Cardiac muscle cell (in vitro differentiated cells and primary cell): ENCODE measurements around the gene PRDM5. TPM values are rescaled to one million over a fixed set of nuclear protein-coding genes. Genes with fewer than 3 reads are reported as not detected.

ENCODE experiments used
- DNase-seq, 2 donors: peaks; one replicate each; pipeline versions ENCODE4 v3.0.0 to v3.0.0-alpha.2; 2010 to 2017; ENCODE audit warnings: low read depth in 1 of 2, low spot score in 1 of 2
- H3K27ac ChIP-seq: fragments of 200-600 bp; sonication (generic); 2 replicates; pipeline ENCODE4 v1.5.1; 2016
- H3K27me3 ChIP-seq: fragments of 200-600 bp; sonication (generic); 2 replicates; pipeline ENCODE4 v1.6.0; 2016; ENCODE audit warnings: control low read depth
- H3K36me3 ChIP-seq: fragments of 200-600 bp; sonication (generic); 2 replicates; pipeline ENCODE4 v1.5.1; 2016; ENCODE audit warnings: control low read depth
- H3K4me1 ChIP-seq: fragments of 200-600 bp; sonication (generic); 2 replicates; pipeline ENCODE4 v1.8.1; 2017; ENCODE audit warnings: low read depth, mild to moderate bottlenecking, mixed run types
- H3K4me3 ChIP-seq: fragments of 200-600 bp; sonication (generic); 2 replicates; pipeline ENCODE4 v1.5.1; 2016; ENCODE audit warnings: mild to moderate bottlenecking
- H3K9me3 ChIP-seq: fragments of 200-600 bp; sonication (generic); 2 replicates; pipeline ENCODE4 v1.5.1; 2017; ENCODE audit warnings: low read depth, mild to moderate bottlenecking, control low read depth
- polyA plus RNA-seq: library from polyadenylated mRNA; unstranded; fragments of >200 nt; fragmentation: Nextera tagmentation; extraction: Ambion mirVana; gene quantifications from 2 replicates; pipeline ENCODE4 v1.2.1, GENCODE V29; 2016
- total RNA-seq: library from RNA; depleted of rRNA; stranded (reverse); fragments of >200 nt; gene quantifications from 2 replicates; pipeline ENCODE4 v1.2.3, GENCODE V29; 2016
- TF ChIP-seq, protein P1 (sequence below): IDR thresholded peaks from 2 replicates; pipeline ENCODE4 v1.5.1; 2012; ENCODE audit warnings: low read depth, mild to moderate bottlenecking, low read length

PRDM5 gene
- total and polyA plus RNA-seq, 2 experiments from 2014 or later, result 8.7 to 19.3 TPM

DNA sequence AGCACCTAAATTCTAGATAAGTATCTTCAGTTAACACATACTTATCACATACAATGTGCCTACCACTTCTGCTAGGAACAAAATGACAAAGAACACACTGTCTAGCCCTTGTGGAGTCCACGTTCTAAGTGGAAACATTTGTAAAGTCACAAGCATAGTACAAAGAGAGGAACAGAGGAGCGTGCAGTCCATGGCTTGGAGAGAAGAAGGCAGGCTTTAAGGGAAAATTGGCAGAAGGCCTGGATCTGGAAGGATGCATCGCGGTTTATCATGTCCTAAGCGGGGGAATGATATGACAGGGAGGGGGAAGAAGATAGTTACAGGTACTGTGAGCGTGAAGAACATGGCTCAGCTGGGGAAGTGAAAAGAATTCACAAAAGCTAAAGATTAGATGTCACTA, 218.0 kb downstream of the PRDM5 start:
- Histone ChIP-seq H3K27ac (no peak overlapping the region), H3K4me1 (no peaks in the 10 kb centered on the region), H3K36me3 (no peaks in the 10 kb centered on the region), H3K27me3 (no peaks in the 10 kb centered on the region), H3K4me3 (no peak overlapping the region), H3K9me3 (no peaks in the 10 kb centered on the region)
- DNase-seq, result peak in 1 of 2 donors; percentile 25
- TF ChIP-seq, protein P1, sequence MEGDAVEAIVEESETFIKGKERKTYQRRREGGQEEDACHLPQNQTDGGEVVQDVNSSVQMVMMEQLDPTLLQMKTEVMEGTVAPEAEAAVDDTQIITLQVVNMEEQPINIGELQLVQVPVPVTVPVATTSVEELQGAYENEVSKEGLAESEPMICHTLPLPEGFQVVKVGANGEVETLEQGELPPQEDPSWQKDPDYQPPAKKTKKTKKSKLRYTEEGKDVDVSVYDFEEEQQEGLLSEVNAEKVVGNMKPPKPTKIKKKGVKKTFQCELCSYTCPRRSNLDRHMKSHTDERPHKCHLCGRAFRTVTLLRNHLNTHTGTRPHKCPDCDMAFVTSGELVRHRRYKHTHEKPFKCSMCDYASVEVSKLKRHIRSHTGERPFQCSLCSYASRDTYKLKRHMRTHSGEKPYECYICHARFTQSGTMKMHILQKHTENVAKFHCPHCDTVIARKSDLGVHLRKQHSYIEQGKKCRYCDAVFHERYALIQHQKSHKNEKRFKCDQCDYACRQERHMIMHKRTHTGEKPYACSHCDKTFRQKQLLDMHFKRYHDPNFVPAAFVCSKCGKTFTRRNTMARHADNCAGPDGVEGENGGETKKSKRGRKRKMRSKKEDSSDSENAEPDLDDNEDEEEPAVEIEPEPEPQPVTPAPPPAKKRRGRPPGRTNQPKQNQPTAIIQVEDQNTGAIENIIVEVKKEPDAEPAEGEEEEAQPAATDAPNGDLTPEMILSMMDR, result no peak

DNA sequence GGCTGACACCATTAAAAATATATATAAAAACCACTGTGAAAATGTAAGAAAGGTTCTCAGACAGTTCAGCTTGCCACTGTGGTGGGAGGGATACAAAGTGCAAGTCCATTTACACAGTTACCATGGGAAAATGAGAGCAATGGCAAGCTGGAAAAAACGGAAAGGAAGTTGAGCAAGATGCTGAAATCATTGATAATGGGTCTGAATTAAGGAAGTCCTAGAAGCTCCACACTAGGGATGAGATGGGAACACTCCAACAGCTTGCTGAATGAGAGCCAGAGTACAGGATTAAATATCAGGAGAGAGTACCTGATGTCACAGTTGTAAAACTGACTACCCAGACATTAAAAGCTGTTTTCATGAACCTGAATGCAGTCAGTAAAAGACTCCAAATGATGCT, 218.6 kb downstream of the PRDM5 start:
- Histone ChIP-seq H3K4me3 (no peak overlapping the region), H3K27ac (no peak overlapping the region), H3K36me3 (no peaks in the 10 kb centered on the region), H3K4me1 (no peaks in the 10 kb centered on the region), H3K9me3 (no peaks in the 10 kb centered on the region), H3K27me3 (no peaks in the 10 kb centered on the region)
- DNase-seq, result peak in 1 of 2 donors; percentile 84
- TF ChIP-seq, protein P1, result no peak

DNA sequence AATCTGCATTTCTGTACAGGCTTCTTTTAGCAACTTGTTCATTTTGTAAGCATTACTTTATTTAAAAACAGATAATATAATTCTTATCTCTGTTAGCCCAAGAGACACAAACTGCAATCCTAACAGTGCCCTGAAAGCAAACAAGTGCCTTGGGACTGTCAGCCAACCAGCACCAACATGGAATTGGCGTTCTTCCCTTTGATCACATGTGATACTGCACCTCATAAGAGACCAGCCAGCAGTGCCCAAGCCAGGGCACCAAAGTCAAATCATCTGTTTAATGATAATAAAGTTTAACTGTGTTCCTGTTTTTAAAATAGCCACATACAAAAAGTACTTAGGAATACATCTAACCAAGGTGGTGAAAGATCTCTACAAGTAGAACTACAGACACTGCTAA, 223.2 kb downstream of the PRDM5 start:
- H3K27ac ChIP-seq, result no peak overlapping the region
- H3K9me3 ChIP-seq, result no peaks in the 10 kb centered on the region
- TF ChIP-seq, protein P1, result no peak
- DNase-seq, result no peak
- no peaks in the 10 kb centered on the region for H3K36me3 ChIP-seq
- H3K4me3 ChIP-seq, result no peak overlapping the region
- H3K4me1 ChIP-seq, result no peaks in the 10 kb centered on the region
- no peaks in the 10 kb centered on the region for H3K27me3 ChIP-seq

DNA sequence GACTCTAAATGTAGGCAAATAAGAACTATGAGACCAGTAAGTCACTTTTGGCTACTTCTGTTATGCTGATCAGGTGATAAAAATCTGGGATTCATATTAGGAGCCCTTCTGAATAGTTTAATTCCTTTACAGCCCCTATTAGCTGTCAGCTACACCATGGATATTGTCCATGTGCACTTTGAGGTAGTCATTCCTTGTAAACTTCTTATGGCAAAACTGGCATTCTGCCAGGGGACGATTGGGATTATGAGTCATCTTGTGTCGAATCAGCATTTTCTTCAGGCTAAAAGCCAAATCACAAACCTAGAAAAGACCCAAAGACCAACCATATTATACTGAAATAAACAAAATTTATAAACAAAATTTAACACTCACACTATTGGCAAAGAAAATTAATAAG, 227.6 kb downstream of the PRDM5 start:
- peak; percentile 18 to 90 for DNase-seq
- TF ChIP-seq, protein P1, result no peak
- Histone ChIP-seq H3K36me3 (no peaks in the 10 kb centered on the region), H3K27ac (no peak overlapping the region), H3K4me3 (no peak overlapping the region), H3K27me3 (no peaks in the 10 kb centered on the region), H3K9me3 (no peaks in the 10 kb centered on the region), H3K4me1 (no peaks in the 10 kb centered on the region)

DNA sequence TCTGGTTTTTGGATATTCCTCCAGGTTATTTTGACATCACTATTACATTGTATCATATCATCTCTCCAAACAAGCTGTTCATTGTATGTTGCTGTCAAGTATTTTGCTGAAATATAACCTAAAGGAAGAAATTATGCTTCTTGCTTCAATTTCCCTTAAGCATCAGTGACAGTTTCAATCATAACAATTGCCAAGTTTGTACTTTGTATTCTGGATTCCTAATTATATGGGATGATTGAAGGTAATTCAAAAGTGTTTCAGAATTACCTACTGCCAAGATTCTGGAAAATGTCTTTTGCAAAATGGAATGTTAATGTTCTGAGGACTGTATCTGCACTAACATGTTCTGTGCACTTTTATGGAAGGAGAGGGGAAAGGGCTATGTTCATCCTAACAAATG, 228.7 kb downstream of the PRDM5 start:
- H3K27me3 ChIP-seq, result no peaks in the 10 kb centered on the region
- H3K4me3 ChIP-seq, result no peak overlapping the region
- no peak overlapping the region for H3K27ac ChIP-seq
- no peaks in the 10 kb centered on the region for H3K36me3 ChIP-seq
- TF ChIP-seq, protein P1, result no peak
- no peak for DNase-seq
- H3K4me1 ChIP-seq, result no peaks in the 10 kb centered on the region
- no peaks in the 10 kb centered on the region for H3K9me3 ChIP-seq

DNA sequence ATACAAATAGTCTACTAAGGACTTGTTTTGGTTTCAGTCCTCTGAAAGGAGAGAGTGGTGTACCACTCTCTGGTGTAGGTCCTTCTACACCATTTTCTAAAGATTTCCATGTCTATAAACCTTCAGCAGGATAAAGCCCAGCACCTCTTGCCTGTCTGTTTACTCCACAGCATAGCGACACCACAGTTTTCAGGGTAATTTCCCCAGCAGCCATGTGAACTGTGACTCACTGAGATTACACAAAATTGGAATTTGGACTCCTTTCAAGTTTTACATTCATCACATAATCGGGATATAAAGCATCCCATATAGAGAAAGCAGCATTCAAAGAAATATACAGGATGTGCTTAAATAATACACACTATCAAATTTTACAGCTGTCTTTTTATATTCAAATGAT, 229.6 kb downstream of the PRDM5 start:
- peak in 1 of 2 donors; percentile 93 for DNase-seq
- H3K9me3 ChIP-seq, result no peaks in the 10 kb centered on the region
- TF ChIP-seq, protein P1, result no peak

More for the DNA sequence above, 229.6 kb downstream of the PRDM5 start:
- Histone ChIP-seq H3K27ac (no peak overlapping the region), H3K4me3 (no peak overlapping the region), H3K36me3 (no peaks in the 10 kb centered on the region), H3K4me1 (no peaks in the 10 kb centered on the region), H3K27me3 (no peaks in the 10 kb centered on the region)
